Keratinocyte (primary cell): Measurements from ENCODE around the gene FHIT.

ENCODE experiments used
- CTCF ChIP-seq, 3 experiments: IDR thresholded peaks in 1 of 3; conservative IDR thresholded peaks in 1 of 3; optimal IDR thresholded peaks in 1 of 3; 2 replicates in 2 of 3; 3 replicates in 1 of 3; pipeline versions ENCODE3 to v1.5.1; 2011; ENCODE audit warnings: low read length in 3 of 3, mild to moderate bottlenecking in 3 of 3, moderate library complexity in 2 of 3, control low read depth in 1 of 3, inconsistent platforms in 1 of 3; ENCODE audit not compliant: insufficient read depth in 2 of 3; ENCODE audit errors: extremely low read depth in 1 of 3
- EZH2 ChIP-seq: IDR thresholded peaks from one replicate; pipeline ENCODE4 v1.6.1; 2012; ENCODE audit warnings: inconsistent platforms, mild to moderate bottlenecking, low read length, moderate library complexity

GRCh38 chr3:60055765-60056164, 1195.5 kb downstream of the FHIT start:
- TF ChIP-seq CTCF (optimal IDR thresholded peaks at IDR 0.05 in 1 of 3, IDR thresholded peaks at IDR 0.05 in 1 of 3, conservative IDR thresholded peaks at IDR 0.05 in 1 of 3; ENCODE audit: extremely low read depth in 1 of 3, insufficient read depth in 2 of 3, low read length in 3 of 3): no peak
- TF ChIP-seq EZH2: no peak
